K562 (cell line): ENCODE results near the gene HSPB1. TPM values are rescaled to one million over a fixed set of nuclear protein-coding genes. Genes with fewer than 3 reads are reported as not detected.

ENCODE experiments used
- ATAC-seq: fragments of 200-7000 bp; cut with Tn5 transposase; 3 replicates; pipeline ENCODE4 v1.9.1; 2020; ENCODE audit warnings: moderate library complexity
- BruUV-seq: library from RNA; stranded (reverse); fragments of 400-500 nt; replicated peaks from 2 replicates; lab custom pipeline; 2021; lab: Mats Ljungman, UMichigan
- CTCF ChIA-PET: fragments of 300-600 bp; formaldehyde crosslinking; extraction: SDS; loops from one replicate; lab custom pipeline; 2021; ENCODE audit warnings: low intra/inter-chr PET ratio; lab: Yijun Ruan, JAX
- POLR2A ChIA-PET: fragments of 300-600, 350-650 bp; sonication (Branson Sonifier 250); formaldehyde crosslinking; extraction: SDS; loops from one replicate; lab custom pipeline; 2021; ENCODE audit warnings: antibody characterized with exemption, inconsistent platforms; lab: Yijun Ruan, JAX
- DNase-seq, 4 experiments: peaks; one replicate each; pipeline versions ENCODE4 v3.0.0 to v3.0.0-alpha.2; 2011 to 2018; ENCODE audit warnings: low spot score in 3 of 4, mixed read lengths in 3 of 4; ENCODE audit errors: extremely low read depth in 1 of 4
- FAIRE-seq: peaks from 2 replicates; lab custom pipeline; 2011; peaks lifted over from hg19 to GRCh38; lab: Jason Lieb, UNC
- H2AFZ ChIP-seq: 2 replicates; pipeline ENCODE4 v1.6.0; 2011; ENCODE audit warnings: low read depth, low read length, control low read depth, inconsistent platforms
- H3K27ac ChIP-seq: fragments of 200-600 bp; 3 replicates; pipeline ENCODE4 v1.8.0; 2011; ENCODE audit warnings: low read depth, mild to moderate bottlenecking, control low read depth, inconsistent platforms, low read length, moderate library complexity, mixed read lengths; ENCODE audit errors: extremely low read depth
- H3K27me3 ChIP-seq, 2 experiments: fragments of 300-600 bp in 1 of 2; 2 replicates in 1 of 2; 3 replicates in 1 of 2; pipeline versions ENCODE4 v1.6.0 to v1.8.0; 2011; ENCODE audit warnings: inconsistent platforms in 2 of 2, low read length in 2 of 2, mild to moderate bottlenecking in 1 of 2, mixed read lengths in 1 of 2, moderate library complexity in 1 of 2; ENCODE audit not compliant: control insufficient read depth in 2 of 2, insufficient read depth in 2 of 2
- H3K36me3 ChIP-seq: fragments of 300-600 bp; 3 replicates; pipeline ENCODE4 v1.8.0; 2011; ENCODE audit warnings: mild to moderate bottlenecking, low read length, inconsistent platforms; ENCODE audit not compliant: control insufficient read depth, insufficient read depth
- H3K4me1 ChIP-seq, 2 experiments: fragments of 200-600 bp in 1 of 2; replicated peaks in 1 of 2; 2 replicates in 1 of 2; 3 replicates in 1 of 2; pipeline versions ENCODE4 v1.5.1 to v1.8.0; 2011; ENCODE audit warnings: inconsistent platforms in 2 of 2, low read length in 2 of 2, mild to moderate bottlenecking in 1 of 2, mixed read lengths in 1 of 2, moderate library complexity in 1 of 2; ENCODE audit not compliant: control insufficient read depth in 2 of 2, insufficient read depth in 2 of 2
- H3K4me2 ChIP-seq: 2 replicates; pipeline ENCODE4 v1.6.1; 2011; ENCODE audit warnings: low read length, control low read depth, inconsistent platforms, mixed read lengths; ENCODE audit not compliant: insufficient read depth
- H3K4me3 ChIP-seq: fragments of 200-600 bp; sonication (generic), shearing (Covaris generic); 2 replicates; pipeline ENCODE4 v1.5.1; 2016; ENCODE audit warnings: control low read depth, inconsistent platforms
- H3K79me2 ChIP-seq: fragments of 200-600 bp; 3 replicates; pipeline ENCODE4 v1.8.0; 2011; ENCODE audit warnings: low read length, inconsistent platforms; ENCODE audit not compliant: control insufficient read depth, insufficient read depth
- H3K9ac ChIP-seq, 2 experiments: 2 replicates each; pipeline versions ENCODE4 v1.6.0 to v1.6.1; 2011; ENCODE audit warnings: low read depth in 2 of 2, low read length in 2 of 2, control low read depth in 1 of 2, inconsistent platforms in 1 of 2, mild to moderate bottlenecking in 1 of 2, mixed read lengths in 1 of 2; ENCODE audit not compliant: insufficient read depth in 1 of 2
- H3K9me1 ChIP-seq: one replicate; pipeline ENCODE4 v1.6.0; 2011; ENCODE audit warnings: inconsistent platforms, mild to moderate bottlenecking, low read length, moderate library complexity; ENCODE audit not compliant: control insufficient read depth, insufficient read depth
- H3K9me3 ChIP-seq: replicated peaks from 2 replicates; pipeline ENCODE4 v1.5.1; 2011; ENCODE audit warnings: low read depth, low read length, inconsistent platforms; ENCODE audit not compliant: control insufficient read depth, insufficient read depth
- H4K20me1 ChIP-seq: replicated peaks from 2 replicates; pipeline ENCODE4 v1.6.1; 2011; ENCODE audit warnings: low read length, inconsistent platforms, mixed read lengths; ENCODE audit not compliant: control insufficient read depth, insufficient read depth
- DACH1 ChIP-seq: fragments of 450-650 bp; IDR thresholded peaks from 2 replicates; pipeline ENCODE4 v1.6.1; 2018; ENCODE audit not compliant: partially characterized antibody
- MAFF ChIP-seq: IDR thresholded peaks from 2 replicates; pipeline ENCODE4 v1.6.1; 2012; ENCODE audit warnings: low read length, improper control_type of control experiment
- MECOM ChIP-seq: fragments of 250-450 bp; sonication (Bioruptor Pico); IDR thresholded peaks from 2 replicates; pipeline ENCODE4 v1.8.0; 2022; ENCODE audit warnings: inconsistent platforms
- MYNN ChIP-seq, 2 experiments: sonication (generic); formaldehyde crosslinking in 1 of 2; IDR thresholded peaks; 2 replicates each; pipeline versions ENCODE4 v1.5.0 to v1.6.1; 2016 to 2020; ENCODE audit warnings: antibody characterized with exemption in 1 of 2, missing genetic modification reagents in 1 of 2
- NFIC ChIP-seq: fragments of 450-650 bp; IDR thresholded peaks from 2 replicates; pipeline ENCODE4 v1.6.1; 2017; ENCODE audit warnings: mild to moderate bottlenecking, inconsistent platforms
- PRMT5 ChIP-seq: sonication (generic); formaldehyde crosslinking; IDR thresholded peaks from 2 replicates; pipeline ENCODE4 v1.5.0; 2020; ENCODE audit warnings: missing genetic modification reagents
- RCOR1 ChIP-seq, 2 experiments: IDR thresholded peaks; 2 replicates each; pipeline ENCODE4 v1.6.1; 2012; ENCODE audit warnings: low read depth in 2 of 2, low read length in 2 of 2, borderline replicate concordance in 1 of 2, improper control_type of control experiment in 1 of 2
- SIN3A ChIP-seq, 2 experiments: fragments of 150-350 bp in 1 of 2; IDR thresholded peaks; 2 replicates each; pipeline ENCODE4 v1.6.1; 2011 to 2016; ENCODE audit warnings: borderline replicate concordance in 2 of 2, low read depth in 2 of 2, low read length in 2 of 2, mild to moderate bottlenecking in 2 of 2, moderate library complexity in 2 of 2; ENCODE audit not compliant: control insufficient read depth in 1 of 2
- TFAP4 ChIP-seq: sonication (generic); formaldehyde crosslinking; IDR thresholded peaks from 2 replicates; pipeline ENCODE4 v1.8.0; 2022; ENCODE audit warnings: missing genetic modification reagents, mild to moderate bottlenecking, moderate library complexity, borderline replicate concordance
- TFE3 ChIP-seq: fragments of 450-650 bp; formaldehyde crosslinking; IDR thresholded peaks from 2 replicates; pipeline ENCODE4 v1.4.0; 2020; ENCODE audit warnings: mild to moderate bottlenecking, mixed read lengths
- ZFP30 ChIP-seq: fragments of 250-450 bp; sonication (Bioruptor Pico); IDR thresholded peaks from 2 replicates; pipeline ENCODE4 v1.8.0; 2022; ENCODE audit warnings: moderate library complexity, mild to moderate bottlenecking, inconsistent platforms, borderline replicate concordance
- ZNF436 ChIP-seq: fragments of 250-450, 450-650 bp; sonication (Bioruptor Pico); formaldehyde crosslinking; IDR thresholded peaks from 2 replicates; pipeline ENCODE4 v1.7.0; 2020; ENCODE audit warnings: mild to moderate bottlenecking
- ZNF785 ChIP-seq: fragments of 250-450 bp; sonication (Bioruptor Pico); IDR thresholded peaks from 2 replicates; pipeline ENCODE4 v1.4.0; 2020; ENCODE audit warnings: mild to moderate bottlenecking
- WGBS: fragments of 100-300 bp; shearing (Covaris generic); methylation state at CpG from one replicate; pipeline ENCODE4 v1.1.6; 2016; ENCODE audit warnings: low coverage, mixed read lengths; ENCODE audit not compliant: insufficient coverage; ENCODE audit errors: missing lambda C conversion rate; 5-methylcytosine and 5-hydroxymethylcytosine counted together
- in situ Hi-C: fragments of 300-500 bp; cut with MboI; formaldehyde crosslinking; loops from 4 replicates; pipeline ENCODE4 v1.15.0; 2018; ENCODE audit warnings: inconsistent platforms, mixed read lengths
- intact Hi-C: fragments of 100-400 bp; cut with micrococcal nuclease; formaldehyde crosslinking; loops from 2 replicates; pipeline ENCODE4 v1.14.2; 2022
- polyA plus RNA-seq, 8 experiments: library from polyadenylated mRNA; depleted of rRNA in 4 of 8; stranded (reverse) in 5 of 8; unstranded in 3 of 8; fragments of >200 nt; fragmentation: Nextera tagmentation in 2 of 8; fragmentation: Illumina TruSeq in 1 of 8; extraction: Ambion mirVana in 2 of 8; extraction: Trizol in 1 of 8; gene quantifications; 2 replicates each; pipeline versions ENCODE4 v1.2.1 to v1.2.3, GENCODE V29; 2011 to 2014; ENCODE audit warnings: inconsistent platforms in 1 of 8, missing spikeins in 1 of 8
- total RNA-seq, 7 experiments: library from RNA; depleted of rRNA in 6 of 7; stranded (reverse); fragments of >200 nt in 6 of 7; fragmentation: Illumina TruSeq in 2 of 7; extraction: Trizol in 2 of 7; gene quantifications; 2 replicates each; pipeline versions ENCODE4 v1.2.1 to v1.2.3, GENCODE V29; 2011 to 2021; ENCODE audit warnings: low replicate concordance in 1 of 7

HSPB1 gene
- total and polyA plus RNA-seq, 9 of the 15 experiments (the other 6 are each of a cell fraction or from before 2014, with no cell fraction given), result 27.1 to 522 (median 138) TPM

- TF ChIP-seq NFIC (0 out of 2 replicates have a peak, but pooled peaks have one; percentile 15), MECOM (CRISPR knock-in tag) (no peak), TFE3 (no peak), RCOR1 (IDR thresholded peaks at IDR 0.05; ENCODE audit: borderline replicate concordance in 1 of 2, low read depth in 2 of 2, low read length in 2 of 2) (0 out of 4 replicates have a peak, but pooled peaks of 1 of the 2 experiments have one; percentile 28), PRMT5 (no peak), MAFF (no peak), MYNN (IDR thresholded peaks at IDR 0.05) (peak; percentile 62; the same call in 1 of the 2 replicates), MYNN (CRISPR knock-in tag; IDR thresholded peaks at IDR 0.05) (no peak), ZFP30 (no peak), ZNF785 (CRISPR knock-in tag) (no peak), ZNF436 (CRISPR knock-in tag) (no peak), SIN3A (IDR thresholded peaks at IDR 0.05; ENCODE audit: borderline replicate concordance in 2 of 2, control insufficient read depth in 1 of 2, low read depth in 2 of 2, low read length in 2 of 2) (peak in 1 of 2 experiments; percentile 37; a peak in 1 of 4 replicates), TFAP4 (CRISPR knock-in tag) (peak; percentile 91), DACH1 (peak; percentile 43)
These were observed 7.9 kb downstream of the HSPB1 start for GRCh38 chr7:76310102-76310957.

More at GRCh38 chr7:76310102-76310957, 7.9 kb downstream of the HSPB1 start:
- Histone ChIP-seq H3K4me1 (peaks cover 9 to 38% of the 10 kb centered on the region in 2 experiments; a peak in 4 of 5 replicates), H3K27me3 (no peaks in the 10 kb centered on the region), H2AFZ (peak overlapping the region; percentile 15; the same call in 1 of the 2 replicates), H3K36me3 (no peaks in the 10 kb centered on the region; the same call in 2 of the 3 replicates), H3K9ac (peak overlapping the region; percentile 1 to 84; a peak in 2 of 4 replicates), H4K20me1 (no peaks in the 10 kb centered on the region), H3K79me2 (no peaks in the 10 kb centered on the region), H3K27ac (no peak overlapping the region), H3K4me2 (no peak overlapping the region; the same call in 1 of the 2 replicates), H3K9me1 (no peaks in the 10 kb centered on the region), H3K9me3 (no peaks in the 10 kb centered on the region), H3K4me3 (no peak overlapping the region)
- ATAC-seq, result peak; percentile 42
- peak; percentile 50 to 61 (median 58) for DNase-seq
- in situ Hi-C loops, result loop anchor here (5.0 kb wide), 1 partner anchor 133 kb away; no protein-coding TSS in a partner anchor
- POLR2A ChIA-PET, result interaction anchor here (0.7 to 1.1 kb wide), 3 partner anchors 8 to 445 kb away, joined by 3 read pairs; partner anchors contain the start of gene HSPB1
- no peak for FAIRE-seq
- CTCF ChIA-PET, result no interaction called here
- intact Hi-C loops, result loop anchor here (5.0 kb wide), 2 partner anchors 33 to 443 kb away; no protein-coding TSS in a partner anchor
- BruUV-seq, result no TSS peak
- 37% methylated on average over 18 of the region's 21 CpGs for WGBS
